NOMO-1 (cell line): ENCODE results near the gene PPIL1.
"Not testable (repeated sequence)": the region's sequence is repeated elsewhere in the genome, so short reads cannot be mapped to it uniquely, and the experiment has no call there.

Source experiments
- DNase-seq, 2 experiments: peaks; one replicate each; lab custom pipeline; 2025; ENCODE audit not compliant: unreplicated experiment in 2 of 2; lab: John Stamatoyannopoulos, UW

PPIL1 gene

DNA sequence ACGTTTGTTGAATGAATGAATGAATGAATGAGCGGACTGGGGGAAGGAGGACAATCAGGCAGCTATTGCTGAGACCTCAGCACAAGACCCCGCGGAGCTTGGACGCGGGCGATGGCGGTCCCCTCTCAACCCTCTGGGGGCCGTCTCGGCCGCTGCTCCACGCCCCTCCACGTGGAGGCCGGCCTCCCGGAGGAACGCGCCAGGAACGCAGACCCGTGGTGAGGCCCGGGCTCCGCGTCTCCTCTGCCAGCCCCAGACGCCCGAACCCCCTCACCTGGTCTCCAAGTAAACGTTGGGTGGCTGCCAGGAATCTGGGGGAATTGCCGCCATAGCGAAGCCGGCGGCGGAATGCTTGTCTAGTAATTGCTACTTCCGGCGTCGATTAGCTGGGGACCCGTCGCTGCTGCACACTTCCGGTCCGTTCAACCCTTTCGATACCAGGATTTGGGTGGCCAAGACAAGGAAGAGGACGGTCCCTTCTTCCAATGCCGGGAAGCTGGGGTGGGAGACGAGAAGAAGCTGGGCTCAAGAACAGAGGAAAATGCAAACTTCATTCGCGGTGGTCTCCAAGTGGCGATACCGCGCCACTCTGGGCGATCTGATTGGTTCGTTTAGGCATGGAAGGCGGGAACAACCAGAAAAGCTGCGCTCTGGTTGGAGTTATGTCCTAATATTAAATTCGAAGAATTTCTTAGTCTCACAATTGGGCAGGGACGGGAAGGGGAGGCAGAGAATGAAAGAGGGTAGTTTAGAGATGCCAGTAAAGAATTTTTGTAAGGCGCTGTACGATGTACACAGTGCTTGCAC, at the start of gene PPIL1:
PPIL1 (minus strand) TSS at position 361 of the 807 bp plus-strand sequence; CDS start at position 330, 31 bp downstream.
- peak; percentile 84 to 92 for DNase-seq

DNA sequence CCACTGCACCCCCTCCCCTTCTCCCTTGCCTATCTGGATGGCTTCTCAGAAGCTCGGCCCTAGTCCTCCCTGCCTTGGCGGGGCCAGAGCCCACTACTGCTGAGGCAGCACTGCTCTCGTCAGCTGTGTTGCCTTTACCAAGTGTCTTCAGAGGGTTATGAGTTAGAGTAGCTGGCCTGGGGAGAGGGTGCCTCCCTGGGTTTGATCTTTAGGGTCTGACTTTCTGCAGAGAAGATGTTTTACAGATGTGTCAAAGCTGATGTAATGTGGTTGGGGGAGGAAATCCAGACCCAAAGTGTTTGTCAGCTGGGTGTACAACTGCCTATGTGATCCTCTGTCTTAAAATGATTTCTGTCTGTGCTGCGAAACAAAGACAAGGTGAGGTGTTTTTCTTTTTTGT, 49.5 kb upstream of the PPIL1 start:
- no peak for DNase-seq

DNA sequence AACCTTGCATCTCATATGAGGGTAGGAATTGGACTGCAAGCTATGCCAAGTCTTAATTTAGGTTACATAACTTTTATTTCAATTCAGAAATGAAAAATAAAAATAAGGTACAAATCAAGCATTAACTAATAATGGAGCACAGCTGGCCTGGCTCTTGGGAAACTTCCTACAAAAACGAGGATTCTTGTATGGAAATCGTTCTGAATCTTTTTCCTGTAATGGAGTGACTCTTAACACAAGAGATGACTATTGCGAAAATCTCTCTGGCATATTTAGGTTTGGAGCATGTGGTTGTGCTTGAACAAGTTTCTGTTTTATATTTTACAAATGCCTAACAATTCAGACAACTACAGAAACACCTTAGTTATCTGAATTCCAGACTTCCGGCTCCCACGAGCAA, 45.9 kb upstream of the PPIL1 start:
- DNase-seq = no peak

DNA sequence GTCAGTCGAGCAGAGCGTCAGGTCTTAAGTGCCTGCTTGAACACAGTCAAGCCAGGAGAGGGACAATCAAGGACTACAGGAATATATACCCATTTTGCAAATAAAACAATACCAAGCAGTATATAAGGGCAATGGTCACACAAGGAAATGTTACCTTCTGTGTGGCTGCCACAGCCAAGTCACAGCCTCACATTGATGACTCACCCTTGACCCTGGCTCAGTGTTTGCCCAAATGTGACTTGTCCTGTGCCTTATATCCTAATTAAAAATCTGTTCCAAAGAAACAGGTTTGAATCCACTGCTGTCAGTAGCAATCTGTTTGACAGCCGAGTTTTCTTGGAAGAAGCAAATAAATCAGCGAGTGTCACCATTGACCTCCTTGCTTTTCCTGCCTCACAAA, 45.4 kb upstream of the PPIL1 start:
- DNase-seq = no peak

DNA sequence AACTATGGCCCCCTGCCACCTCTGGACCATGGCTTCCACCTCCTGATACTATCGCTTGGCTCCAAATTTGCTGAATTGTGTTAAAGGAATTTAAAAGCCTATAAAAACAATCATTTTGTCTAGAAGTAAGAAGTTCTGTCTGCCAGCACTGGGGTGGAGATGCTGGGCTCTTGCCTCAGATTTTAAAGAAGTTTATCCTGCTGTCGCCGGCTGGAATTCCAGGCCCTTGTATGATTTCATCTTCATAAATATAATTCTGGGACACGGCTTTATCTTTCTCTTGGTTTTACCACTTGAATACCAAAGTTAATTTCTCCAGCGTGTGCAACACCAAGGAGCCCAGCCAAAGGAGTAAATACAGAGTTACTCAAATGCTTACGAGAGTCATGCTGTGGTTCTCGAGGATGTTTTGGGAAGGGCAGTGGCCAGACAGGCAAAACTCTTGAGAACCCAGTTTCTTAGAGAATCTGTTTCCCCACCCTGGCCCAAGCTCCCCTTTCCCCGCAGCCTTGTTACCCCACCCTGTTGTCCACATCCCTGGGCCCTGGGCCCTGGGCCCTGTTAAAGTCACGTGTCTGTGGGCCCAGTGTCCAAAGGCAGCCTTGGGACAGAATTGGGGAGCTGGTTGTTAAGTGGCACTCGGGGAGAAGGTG, 43.1 kb upstream of the PPIL1 start:
- DNase-seq = no peak

DNA sequence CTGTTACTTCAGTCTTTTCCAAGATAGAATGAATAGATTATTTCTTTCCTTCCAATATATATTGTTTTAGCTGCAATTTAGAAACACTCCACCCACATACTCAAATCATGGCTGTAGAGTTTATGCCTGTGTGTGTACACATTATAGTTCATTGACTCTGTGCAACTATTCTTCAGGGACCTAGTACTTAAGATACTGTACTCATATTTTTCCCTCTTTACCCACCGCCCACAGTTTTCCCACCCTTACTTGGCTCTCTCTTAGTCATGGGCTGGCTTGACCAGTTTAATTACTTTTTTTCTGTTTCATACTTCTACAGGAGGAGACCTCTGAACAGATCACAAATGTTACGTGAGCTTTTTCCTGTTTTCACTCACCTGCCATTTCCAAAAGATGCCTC, 41.5 kb upstream of the PPIL1 start:
- DNase-seq = no peak

DNA sequence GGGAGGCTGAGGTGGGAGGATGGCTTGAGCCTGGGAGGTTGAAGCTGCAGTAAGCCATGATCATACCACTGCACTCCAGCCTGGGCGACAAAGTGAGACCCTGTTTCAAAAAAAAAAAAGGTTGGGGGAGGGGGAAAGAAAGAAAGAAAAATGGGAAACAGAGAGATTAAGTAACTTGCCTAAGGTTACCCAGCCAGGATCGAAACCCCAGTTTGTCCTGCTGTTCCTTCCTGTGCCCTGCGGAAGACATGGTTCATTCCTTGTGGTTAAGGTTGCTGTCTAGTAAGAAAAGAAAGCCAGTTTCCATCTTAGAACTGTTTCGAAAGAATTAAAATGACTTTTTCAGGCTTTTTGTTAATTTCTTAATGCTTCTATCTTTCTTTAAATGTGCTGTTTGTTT, 41.0 kb upstream of the PPIL1 start:
- no peak for DNase-seq

DNA sequence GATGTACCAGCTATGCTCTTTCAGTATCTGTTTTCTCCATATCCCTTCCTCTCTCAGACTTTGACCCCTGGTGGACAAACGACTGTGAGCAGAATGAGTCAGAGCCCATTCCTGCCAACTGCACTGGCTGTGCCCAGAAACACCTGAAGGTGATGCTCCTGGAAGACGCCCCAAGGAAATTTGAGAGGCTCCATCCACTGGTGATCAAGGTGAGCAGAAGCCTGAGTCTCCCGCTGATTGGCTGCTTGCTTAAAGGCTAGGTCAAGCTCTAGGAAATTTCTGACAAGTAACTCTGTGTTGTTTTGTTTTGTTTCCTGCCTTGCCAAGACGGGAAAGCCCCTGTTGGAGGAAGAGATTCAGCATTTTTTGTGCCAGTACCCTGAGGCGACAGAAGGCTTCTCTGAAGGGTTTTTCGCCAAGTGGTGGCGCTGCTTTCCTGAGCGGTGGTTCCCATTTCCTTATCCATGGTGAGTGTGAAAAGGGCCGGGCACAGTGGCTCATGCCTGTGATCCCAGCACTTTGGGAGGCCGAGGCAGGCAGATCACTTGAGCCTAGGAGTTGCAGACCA, 39.7 kb upstream of the PPIL1 start:
- DNase-seq = no peak

DNA sequence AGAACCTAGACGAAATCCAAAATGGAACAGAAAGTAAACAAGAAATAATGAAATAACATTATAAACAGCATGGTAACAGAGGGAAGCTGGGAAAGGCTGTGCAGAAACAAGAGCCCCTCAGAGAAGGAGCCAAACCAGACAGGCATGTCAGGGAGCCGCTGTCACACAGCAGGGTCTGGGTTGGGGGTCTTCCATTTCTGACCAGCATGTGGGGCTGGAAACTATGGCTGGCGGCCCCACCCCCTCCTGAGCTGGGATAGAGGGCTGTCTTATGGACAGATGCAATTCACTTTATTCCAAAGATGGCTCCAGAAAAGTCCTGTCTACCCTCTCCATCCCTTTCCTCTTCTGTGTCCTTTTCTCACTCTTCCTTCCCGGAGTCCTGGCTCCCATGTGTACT, 38.5 kb upstream of the PPIL1 start:
- DNase-seq = no peak

DNA sequence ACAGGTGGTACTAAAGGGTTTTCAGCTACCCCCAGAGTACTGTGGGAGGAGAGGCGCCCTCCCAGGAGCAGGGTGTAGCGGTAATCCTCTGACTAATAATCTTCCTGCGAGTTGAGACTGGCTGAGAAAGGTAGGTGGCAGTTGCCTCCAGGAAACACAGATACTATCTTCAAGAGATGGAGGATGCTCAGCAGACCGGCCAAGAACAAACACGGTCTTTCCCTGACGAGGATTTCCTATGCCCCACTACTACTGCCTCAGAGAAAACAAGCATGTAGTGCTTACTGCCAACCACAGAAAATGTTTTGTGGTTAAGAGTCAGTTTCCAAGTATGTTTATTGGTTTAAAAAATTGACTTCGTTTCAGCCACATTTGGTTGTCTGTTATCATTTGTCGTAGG, 38.0 kb upstream of the PPIL1 start:
- no peak for DNase-seq

DNA sequence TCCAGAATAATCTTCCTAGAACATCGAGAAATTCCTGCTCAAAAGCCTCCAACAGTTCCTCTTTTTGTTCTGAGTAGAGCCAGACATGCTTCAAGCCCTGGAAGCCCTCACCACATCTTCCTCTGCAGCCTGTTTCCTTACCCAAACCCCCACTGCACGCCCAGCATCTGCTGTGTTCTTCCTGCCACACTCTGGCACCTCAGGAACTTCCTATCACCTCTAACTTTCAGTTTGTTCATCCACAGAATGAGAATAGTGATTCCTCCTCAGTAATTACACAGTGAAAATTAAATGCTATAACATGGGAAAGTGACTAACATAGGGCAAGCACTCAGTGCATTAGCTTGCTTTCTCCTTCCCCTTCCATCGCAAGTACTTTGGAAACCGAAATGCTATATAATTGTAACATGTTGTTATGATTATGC, 37.4 kb upstream of the PPIL1 start:
- peak; percentile 10 to 21 for DNase-seq

DNA sequence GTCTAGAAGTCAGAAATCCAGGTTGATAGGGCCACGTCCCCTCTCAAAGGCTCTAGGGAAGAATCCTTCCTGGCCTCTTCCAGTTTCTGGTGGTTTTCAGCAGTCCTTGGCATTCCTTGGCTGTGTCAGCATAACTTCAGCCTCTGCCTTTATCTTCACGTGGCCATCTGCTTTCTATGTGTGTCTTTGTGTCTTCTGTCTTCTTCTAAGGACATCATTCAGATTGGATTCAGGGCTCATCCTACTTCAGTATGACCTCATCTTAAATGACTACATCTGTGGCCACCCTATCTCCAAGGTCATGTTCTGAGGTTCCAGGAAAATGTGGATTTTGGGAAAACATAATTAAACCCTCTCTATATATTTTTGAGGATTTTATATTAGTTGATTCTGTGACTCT, 34.1 kb upstream of the PPIL1 start:
- no peak for DNase-seq

DNA sequence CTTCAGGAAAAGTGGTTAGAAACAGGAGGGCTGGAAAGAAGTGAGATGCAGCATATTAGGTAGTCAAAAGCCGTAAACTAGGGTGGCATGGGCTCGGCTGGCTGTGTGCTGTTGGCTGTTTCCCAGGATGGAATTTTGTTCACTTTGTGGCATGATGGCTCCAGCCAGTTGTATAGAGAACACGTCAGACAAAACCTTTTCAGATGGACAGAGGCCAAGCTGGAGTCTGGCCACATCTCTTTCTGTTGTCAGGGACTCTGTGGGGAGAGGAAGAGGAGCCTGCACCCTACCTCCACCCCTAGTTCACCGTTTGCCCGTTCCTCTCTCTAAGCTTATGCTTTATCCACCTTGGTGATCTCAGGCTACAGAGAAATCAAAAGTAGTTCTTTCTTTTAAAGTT, 33.2 kb upstream of the PPIL1 start:
- no peak for DNase-seq

DNA sequence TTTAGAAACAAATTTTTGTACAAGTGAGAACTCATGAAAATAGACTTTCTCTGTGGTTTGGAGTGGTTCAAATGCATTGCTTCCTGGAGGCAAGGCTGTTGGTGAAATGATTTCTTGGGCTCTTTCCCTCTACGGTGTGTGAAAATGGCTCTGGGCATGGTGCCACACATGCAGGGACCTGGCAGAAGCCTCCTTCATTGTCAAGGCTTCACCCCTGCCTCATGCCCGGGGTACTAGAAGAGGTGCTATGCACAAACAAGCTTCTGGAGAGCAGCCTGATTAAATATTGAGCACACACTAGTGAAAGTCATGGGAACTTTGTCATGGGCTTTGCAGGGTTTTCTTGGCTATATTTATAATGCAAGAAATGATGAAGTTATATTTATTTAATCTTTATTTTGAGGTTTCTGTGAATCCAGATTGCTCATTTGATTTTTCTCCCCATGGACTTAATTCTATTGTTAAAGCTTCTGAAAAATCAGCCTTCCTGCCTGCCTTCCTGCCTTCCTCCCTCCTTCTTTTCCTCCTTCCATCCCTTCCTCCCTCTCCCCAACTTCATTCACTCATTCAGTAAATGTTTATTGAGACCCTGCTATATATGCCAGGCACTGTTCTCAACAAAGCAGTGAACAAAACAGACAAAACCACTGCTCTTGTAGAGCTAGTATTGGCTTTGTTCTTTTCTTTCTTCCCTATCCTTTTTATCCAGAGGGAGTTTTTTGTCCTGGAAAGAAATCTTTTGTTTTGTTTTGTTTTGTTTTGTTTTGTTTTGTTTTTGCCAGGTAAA, 32.1 kb upstream of the PPIL1 start:
- DNase-seq = no peak

DNA sequence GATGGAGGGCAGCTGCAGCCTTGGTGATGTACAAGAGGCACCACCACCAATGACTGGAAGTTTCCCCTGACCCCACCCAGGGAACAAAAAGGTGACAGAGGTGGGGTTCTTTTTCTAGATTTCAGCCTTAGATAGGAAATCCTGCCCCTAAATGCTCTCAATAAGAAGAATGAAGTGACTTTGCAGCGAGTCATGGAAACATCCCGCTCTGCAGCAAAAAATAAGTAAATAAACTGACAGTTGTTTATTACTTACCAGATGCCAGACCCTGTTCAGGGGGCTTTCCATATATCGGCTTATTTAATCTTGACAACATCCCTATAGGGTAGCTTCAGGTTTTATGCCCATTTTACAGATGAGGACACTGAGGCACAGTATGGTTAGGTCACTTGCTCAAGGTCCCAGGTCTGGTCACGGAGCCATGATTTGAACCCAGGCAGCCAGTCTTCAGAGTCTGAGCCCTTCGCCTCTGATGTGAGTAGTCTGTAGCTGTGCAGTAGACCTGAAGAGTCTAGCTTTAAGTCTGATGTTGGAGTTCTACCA, 30.3 kb upstream of the PPIL1 start:
- no peak for DNase-seq

DNA sequence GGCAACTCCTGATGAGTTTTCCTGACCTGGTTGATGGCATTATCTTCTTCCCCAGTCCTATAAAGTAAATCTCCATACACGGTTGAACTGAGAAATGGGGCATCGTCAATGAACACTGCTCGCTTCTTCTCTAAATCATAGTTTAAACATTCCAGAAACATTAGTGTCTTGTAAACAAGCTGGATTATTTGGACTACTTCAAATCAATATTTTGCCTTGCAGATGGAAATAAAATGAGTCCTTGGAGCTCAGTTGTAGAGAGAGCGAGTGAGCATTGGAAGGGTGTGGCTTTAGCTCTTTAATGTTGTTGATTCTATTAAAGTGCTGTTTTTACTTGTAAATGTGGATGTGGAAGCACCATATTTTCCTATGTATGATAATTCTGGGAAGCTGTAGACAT, 29.5 kb upstream of the PPIL1 start:
- DNase-seq = no peak

DNA sequence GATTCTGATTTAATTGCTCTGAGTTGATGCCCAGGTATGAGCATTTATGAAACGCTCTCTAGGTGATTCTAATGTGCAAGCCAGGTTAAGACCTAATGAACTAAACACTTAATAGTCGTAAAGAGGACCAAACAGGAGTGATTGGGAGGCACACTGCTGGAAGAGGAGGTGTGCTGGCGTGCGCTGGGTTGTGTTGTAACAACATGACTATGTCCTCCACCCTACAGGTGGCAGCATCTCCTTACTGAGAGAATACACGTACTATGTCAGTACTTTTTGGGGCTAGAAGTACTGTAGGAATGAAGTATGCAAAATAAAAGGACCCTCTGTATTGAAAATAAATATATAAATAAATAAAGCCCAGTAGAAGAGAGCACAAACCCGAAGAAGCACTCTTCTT, 23.0 kb upstream of the PPIL1 start:
- no peak for DNase-seq

DNA sequence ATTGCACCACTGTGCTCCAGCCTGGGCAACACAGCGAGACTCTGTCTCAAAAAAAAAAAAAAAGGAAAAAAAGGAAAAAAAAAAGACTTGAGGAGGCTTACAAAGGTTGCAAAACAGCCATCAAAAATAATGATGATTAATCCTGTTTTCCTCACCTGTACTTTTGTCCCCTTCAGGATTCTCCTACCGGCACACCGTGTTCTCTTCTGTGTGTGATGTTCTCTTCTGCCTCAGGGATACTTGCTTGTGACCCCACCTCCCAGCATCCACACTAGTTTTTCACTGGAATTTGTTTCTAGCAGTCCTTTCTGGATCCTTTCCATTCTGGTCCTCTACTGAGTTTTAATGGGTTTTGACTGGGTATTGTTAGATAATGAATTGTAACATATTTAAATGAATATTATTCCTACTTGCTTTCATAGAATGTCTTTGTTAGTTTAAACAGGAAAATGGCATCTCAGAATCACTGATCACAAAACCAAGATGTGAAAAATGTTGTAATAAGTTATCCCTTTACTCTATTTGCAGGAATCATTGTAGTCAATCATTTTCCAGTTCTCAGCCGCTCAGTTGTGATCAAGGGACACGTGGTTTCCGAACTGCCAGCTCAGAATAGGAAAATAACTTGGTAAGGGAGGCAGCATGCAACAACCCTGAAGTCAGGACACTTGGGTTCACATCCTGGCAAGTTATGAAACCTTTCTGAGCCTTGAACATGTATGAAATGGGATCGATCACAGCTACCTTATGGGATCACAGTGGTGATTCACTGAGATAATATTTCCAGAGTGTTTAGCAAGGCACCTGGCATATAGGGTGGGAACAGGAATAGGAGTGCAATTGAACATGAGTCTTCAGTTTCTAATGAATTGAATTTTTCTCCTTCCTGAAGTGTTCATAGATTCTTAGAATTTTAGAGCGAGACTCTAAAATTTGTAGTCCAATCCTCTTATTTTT, 19.7 kb upstream of the PPIL1 start:
- no peak for DNase-seq

DNA sequence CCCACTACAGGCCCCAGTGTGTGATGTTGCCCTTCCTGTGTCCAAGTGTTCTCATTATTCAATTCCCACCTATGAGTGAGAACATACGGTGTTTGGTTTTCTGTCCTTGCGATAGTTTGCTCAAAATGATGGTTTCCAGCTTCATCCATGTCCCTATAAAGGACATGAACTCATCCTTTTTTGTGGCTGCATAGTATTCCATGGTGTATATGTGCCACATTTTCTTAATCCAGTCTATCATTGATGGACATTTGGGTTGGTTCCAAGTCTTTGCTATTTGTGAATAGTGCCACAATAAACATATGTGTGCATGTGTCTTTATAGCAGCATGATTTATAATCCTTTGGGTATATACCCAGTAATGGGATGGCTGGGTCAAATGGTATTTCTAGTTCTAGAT, 16.6 kb upstream of the PPIL1 start:
- not testable (repeated sequence) for DNase-seq

DNA sequence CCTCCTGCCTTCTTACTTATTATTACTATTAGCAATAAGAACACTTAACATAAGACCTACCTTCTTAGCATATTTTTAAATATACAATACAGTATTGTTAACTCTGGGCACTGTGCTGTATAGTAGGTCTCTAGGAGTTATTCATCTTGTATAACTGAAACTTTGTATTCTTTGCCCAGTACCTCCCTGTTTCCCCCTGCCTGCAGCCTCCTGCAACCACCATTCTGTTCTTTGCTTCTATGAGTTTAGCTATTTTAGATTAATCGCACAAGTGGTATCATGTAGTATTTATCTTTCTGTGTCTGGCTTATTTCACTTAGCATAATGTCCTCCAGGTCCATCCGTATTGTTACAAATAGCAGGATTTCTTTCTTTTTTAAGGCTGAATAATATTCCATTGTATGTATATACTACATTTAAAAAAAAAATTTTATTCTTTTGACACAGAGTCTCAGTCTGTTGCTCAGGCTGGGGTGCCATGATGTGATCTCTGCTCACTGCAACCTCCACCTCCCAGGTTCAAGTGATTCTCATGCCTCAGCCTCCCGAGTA, 15.6 kb upstream of the PPIL1 start:
- no peak for DNase-seq
